Epidermal melanocyte (primary cell): ENCODE results near the gene IGF2BP2.
"Not testable (repeated sequence)": the region's sequence is repeated elsewhere in the genome, so short reads cannot be mapped to it uniquely, and the experiment has no call there.

Experiments
- DNase-seq: peaks from one replicate; pipeline ENCODE4 v3.0.0; 2011; ENCODE audit warnings: low spot score; ENCODE audit not compliant: insufficient read length

The IGF2BP2 gene

GRCh38 chr3:185825006-185825638 lies at the start of gene IGF2BP2:
IGF2BP2 (minus strand) TSS chr3:185825042; CDS start chr3:185824960, 82 bp downstream.
- peak; percentile 66 for DNase-seq

DNA sequence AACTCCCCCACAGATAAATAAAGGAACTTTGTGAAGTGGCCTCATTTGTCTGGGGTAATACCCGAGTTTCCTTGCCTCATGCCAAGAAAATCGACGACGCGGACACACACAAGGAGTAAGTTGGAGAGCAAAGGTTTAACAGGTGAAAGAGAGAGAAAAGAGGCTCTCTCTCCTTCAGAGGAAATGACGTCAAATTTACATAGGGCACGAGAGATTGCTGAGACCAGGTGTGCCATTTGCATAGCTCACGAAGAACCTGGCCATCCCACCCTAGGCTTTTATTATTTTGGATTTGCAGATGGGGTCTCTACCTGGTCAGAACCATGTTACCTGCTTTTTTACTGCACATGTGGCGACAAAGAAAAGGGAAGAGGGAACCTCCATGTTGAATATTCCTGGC lies 49.3 kb upstream of the IGF2BP2 start:
- DNase-seq: no peak

DNA sequence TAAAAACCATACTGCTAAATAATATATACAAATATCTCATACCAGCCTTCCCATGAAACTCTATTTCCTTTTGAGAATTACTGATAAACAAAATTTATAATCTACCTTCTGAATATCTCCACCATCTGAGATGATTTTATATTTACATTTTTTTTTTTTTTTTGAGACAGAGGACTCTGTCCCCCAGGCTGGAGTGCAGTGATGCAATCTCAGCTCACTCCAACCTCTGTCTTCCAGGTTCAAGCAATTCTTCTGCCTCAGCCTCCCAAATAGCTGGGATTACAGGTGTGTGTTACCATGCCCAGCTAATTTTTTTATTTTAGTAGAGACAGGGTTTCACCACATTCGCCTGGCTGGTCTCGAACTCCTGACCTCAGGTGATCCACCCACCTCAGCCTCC lies 42.8 kb upstream of the IGF2BP2 start:
- DNase-seq: no peak

GRCh38 chr3:185866995-185867394 lies 42.2 kb upstream of the IGF2BP2 start:
- no peak for DNase-seq

DNA sequence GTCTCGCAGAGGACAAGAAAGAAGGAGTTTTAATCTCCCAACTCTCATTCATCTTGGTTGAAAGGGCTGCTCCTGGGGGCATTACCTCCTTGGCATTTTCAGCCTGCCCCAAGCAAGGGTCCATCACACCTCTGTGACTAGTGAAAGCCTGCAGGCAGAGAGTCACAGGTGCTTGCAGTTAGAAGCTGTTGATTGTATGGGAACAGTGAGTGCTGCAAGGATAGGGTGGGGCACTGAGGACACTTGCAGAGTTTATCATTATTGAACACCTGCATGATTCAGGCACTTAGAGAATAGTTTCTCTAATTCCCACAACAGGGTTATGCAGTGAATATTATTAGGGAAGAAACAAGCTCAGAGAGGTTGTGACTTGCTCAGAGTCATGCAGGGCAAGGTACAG lies 41.7 kb upstream of the IGF2BP2 start:
- no peak for DNase-seq

DNA sequence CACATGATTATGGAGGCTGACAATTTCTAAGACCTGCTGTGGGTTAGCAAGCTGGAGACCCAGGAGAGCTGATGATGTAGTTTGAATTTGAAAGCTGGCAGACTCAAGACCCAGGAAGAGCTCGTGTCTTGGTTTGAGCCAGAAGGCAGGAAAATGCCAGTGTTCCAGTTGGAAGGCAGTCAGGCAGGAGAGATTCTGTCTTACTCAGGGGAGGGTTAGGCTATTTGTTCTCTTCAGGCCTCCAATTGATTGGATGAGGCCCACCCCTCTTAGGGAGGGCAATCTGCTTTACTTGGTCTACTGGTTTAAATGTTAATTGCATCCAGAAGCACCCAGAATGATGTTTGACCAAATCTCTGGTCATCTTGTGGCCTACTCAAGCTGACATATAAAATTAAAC lies 40.4 kb upstream of the IGF2BP2 start:
- DNase-seq: no peak

- DNase-seq: no peak
These were observed 39.9 kb upstream of the IGF2BP2 start for GRCh38 chr3:185864767-185865166.

DNA sequence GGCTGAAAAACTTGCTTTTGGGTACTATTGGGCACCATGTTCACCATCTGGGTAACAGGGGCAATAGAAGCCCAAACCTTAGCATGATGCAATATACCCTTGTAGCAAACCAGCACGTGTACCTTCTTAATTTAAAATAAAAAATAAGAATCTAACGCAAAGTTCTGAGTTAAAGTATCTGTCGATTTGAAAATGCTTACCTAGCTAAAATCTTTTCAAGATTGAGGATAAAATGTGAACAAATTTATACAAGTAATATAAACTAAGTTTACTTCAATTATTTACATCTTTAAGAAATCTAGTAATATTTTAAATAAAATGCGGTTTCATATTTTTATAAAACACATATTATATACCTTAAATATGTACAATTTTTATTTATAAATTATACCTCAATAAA lies 38.1 kb upstream of the IGF2BP2 start:
- DNase-seq: no peak

DNA sequence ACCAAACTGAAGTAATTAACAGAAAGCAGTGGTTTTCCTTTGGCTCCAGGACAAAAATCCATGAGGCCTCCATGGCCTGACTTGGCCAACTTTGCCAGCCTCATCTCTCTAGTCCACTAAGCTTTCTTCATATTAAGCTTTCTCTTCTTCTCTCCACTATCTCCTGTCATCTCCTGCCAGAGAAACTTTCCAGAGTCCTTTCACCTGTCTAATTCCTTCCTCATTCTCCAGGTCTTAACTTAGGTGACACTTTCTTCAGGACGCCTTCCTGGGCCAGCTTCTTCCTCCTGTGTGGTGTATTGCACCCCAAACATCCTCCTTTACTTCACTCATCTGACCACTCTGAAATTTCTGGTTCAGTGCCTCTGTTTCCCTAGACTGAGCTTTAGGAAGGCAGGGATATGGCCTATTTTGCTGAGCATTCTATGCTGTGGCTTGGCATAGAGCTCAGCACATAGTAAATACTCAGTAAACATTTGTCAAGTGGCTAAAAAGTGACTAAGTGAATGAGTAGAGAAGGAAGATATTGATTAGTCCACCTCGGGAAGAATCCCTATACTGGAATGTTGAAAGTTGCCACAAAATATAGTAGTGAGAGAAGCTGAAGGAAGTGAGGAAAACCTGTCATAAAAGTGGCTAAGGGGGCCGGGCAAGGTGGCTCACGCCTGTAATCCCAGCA lies 34.6 kb upstream of the IGF2BP2 start:
- no peak for DNase-seq

DNA sequence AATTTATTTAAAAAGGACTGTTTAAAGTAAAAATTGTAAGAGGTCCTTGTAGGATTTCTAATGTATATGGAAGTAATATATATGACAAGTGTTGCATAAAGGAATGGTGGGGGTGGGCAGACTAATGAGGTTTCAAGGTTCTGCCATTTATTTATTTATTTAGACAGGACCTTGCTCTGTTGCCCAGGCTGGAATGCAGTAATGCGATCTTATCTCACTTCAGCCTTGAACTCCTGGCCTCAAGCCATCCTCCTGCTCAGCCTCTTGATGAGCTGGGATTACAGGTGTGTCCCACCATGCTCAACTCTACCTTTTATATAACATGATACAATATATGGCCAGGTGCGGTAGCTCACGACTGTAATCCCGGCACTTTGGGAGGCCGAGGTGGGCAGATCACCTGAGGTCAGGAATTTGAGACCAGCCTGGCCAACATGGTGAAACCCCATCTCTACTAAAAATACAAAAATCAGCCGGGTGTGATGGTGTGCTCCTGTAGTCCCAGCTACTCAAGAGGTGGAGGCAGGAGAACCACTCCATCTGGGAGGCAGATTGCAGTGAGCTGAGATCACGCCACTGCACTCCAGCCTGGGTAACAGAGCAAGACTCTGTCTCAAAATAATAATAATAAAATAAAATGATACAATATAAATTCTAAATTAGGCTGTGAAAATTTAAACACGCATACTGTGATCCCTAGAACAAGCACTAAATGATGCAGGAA lies 33.8 kb upstream of the IGF2BP2 start:
- no peak for DNase-seq

DNA sequence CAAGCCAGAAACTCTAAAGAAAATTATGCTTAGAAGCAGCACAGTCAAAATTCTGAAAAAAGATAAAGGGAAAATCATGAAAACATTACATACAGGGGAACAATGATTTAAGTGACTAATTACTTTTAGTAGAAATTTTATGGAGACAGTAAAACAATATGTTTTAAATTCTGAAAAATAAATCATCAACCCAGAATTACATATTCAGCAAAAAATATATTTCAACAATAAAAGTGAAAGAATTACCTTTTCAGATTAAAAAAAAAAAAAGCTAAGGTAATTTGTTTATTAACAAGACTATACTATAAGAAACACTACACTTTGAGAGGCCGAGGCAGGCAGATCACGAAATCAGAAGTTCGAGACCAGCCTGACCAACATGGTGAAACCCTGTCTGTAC lies 32.4 kb upstream of the IGF2BP2 start:
- DNase-seq: no peak

- DNase-seq: no peak
These were observed 31.8 kb upstream of the IGF2BP2 start for GRCh38 chr3:185856652-185857051.

DNA sequence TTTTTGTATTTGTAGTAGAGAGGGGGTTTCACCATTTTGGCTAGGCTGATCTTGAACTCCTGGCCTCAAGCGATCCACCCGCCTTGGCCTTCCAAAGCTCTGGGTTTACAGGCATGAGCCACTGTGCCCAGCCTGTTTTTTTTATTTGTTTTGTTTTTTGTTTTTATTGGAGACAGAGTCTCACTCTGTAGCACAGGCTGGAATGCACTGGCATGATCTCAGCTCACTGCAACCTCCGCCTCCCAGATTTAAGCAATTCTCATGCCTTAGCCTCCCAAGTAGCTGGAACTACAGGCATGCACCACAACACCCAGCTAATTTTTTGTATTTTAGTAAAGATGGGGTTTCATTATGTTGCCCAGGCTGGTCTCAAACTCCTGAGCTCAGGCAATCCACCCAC lies 28.9 kb upstream of the IGF2BP2 start:
- DNase-seq: not testable (repeated sequence)

DNA sequence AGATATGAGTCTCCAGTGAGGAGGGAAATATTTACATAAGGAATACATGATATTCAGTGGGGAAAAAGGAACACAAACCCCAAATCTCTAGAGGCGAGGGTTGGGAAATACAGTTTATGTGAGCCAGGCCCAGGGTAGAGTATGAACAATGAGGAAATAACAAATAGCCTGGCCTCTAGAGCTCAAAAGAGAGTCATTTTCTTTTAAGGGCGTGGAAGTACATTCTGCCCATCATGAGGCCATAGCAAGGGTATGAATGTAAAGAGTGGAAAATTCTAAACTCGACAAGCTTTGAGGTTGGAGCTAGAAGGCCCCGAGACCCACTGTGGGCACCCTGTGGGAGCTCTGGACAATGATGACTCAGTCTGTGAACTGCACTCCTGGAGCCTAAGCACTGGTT lies 27.8 kb upstream of the IGF2BP2 start:
- DNase-seq: no peak

- DNase-seq: no peak
These were observed 27.1 kb upstream of the IGF2BP2 start for GRCh38 chr3:185851959-185852358.

- no peak for DNase-seq
These were observed 26.2 kb upstream of the IGF2BP2 start for GRCh38 chr3:185851046-185851445.

DNA sequence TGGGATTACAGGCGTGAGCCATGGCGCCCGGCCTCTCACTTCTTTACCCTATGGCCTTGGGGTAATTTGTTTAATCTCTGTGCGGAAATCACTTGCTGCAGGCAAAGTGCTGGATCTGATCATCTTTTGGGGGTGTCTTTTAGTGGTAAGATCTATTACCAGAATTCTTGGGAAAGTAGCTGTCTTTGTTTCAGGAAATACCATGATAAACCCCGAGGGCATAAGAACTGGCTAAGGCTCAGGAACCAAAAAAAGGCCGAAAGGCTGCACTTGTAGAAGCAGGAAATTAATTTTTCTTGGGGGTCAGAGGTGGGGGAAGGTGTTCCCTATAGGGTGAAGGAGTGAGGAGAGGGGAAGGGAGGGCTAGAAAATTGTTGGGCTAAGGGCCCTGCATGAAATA lies 22.7 kb upstream of the IGF2BP2 start:
- DNase-seq: no peak

- DNase-seq: no peak
These were observed 21.2 kb upstream of the IGF2BP2 start for GRCh38 chr3:185846037-185846436.

DNA sequence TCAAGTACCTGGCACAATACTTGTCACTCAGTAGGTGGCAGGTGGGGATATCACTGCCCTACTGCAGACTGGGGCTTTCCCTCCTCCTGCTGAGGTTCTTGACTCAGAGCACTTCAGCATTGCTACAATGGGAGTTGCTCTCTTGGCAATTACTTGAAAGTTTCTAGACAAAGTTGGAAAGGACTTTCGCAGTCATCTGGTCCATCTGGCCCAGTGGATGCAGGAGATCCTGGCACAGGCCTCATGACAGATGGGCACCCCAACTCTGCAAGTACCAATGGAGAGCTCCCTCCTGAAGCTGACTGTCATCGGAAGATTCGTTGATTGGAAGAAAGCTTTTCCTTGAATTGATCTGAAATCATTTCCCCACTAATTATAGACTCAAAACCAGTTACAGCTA lies 19.2 kb upstream of the IGF2BP2 start:
- DNase-seq: no peak

DNA sequence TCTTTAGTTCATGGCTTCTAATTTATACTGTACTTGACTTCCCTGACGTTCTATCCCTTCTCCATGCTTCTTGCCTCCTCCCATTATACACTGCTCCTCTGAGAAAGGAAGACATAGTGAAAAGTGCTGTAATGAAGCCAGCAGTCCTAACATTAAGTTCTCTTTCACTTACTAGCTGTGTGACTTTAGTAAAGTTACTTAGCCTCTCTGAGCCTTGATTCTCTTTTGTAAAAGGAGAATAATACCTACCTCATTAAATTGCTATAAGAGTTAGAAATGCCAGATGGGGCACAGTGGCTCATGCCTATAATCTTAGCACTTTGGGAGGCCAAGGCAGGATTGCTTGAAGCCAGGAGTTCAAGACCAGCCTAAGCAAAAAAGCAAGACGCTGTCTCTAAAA lies 18.8 kb upstream of the IGF2BP2 start:
- DNase-seq: no peak

GRCh38 chr3:185843126-185843525 lies 18.3 kb upstream of the IGF2BP2 start:
- no peak for DNase-seq

- DNase-seq: no peak
These were observed 17.4 kb upstream of the IGF2BP2 start for GRCh38 chr3:185842241-185842640.
